ENCODE measurements around the gene TNNT3. TPM values are rescaled to one million over a fixed set of nuclear protein-coding genes. Genes with fewer than 3 reads are reported as not detected.

The TNNT3 gene
- polyA plus RNA-seq, 5 donors: 2.5 to 291 (median 4.9) TPM

- DNase-seq: no peak
Measured at GRCh38 chr11:1949922-1950321, 30.4 kb downstream of the TNNT3 start.

GRCh38 chr11:1952806-1953482, 33.4 kb downstream of the TNNT3 start:
- DNase-seq: no peak

- no peak for DNase-seq
Measured at GRCh38 chr11:1953489-1954266, 34.2 kb downstream of the TNNT3 start.

GRCh38 chr11:1958367-1958766, 38.9 kb downstream of the TNNT3 start:
- no peak for DNase-seq

- no peak for DNase-seq
Measured at GRCh38 chr11:1959786-1960185, 40.3 kb downstream of the TNNT3 start.

GRCh38 chr11:1963864-1964263, 44.4 kb downstream of the TNNT3 start:
- no peak for DNase-seq

- DNase-seq: no peak
Measured at GRCh38 chr11:1964348-1964747, 44.8 kb downstream of the TNNT3 start.

- DNase-seq: no peak
Measured at GRCh38 chr11:1964955-1965354, 45.5 kb downstream of the TNNT3 start.

- DNase-seq: no peak
Measured at GRCh38 chr11:1966531-1966930, 47.0 kb downstream of the TNNT3 start.

GRCh38 chr11:1967641-1968225, 48.2 kb downstream of the TNNT3 start:
- no peak for DNase-seq

GRCh38 chr11:1968454-1969002, 49.0 kb downstream of the TNNT3 start:
- DNase-seq: no peak

GRCh38 chr11:1969035-1969434, 49.5 kb downstream of the TNNT3 start:
- no peak for DNase-seq

- no peak for DNase-seq
Measured at GRCh38 chr11:1969776-1970175, 50.3 kb downstream of the TNNT3 start.

GRCh38 chr11:1970956-1971355, 51.5 kb downstream of the TNNT3 start:
- DNase-seq: no peak

- DNase-seq: no peak
Measured at GRCh38 chr11:1975185-1975584, 55.7 kb downstream of the TNNT3 start.

GRCh38 chr11:1978720-1979473, 59.4 kb downstream of the TNNT3 start:
- DNase-seq: no peak

GRCh38 chr11:1979607-1980006, 60.1 kb downstream of the TNNT3 start:
- no peak for DNase-seq

GRCh38 chr11:1982873-1983600, 63.5 kb downstream of the TNNT3 start:
- DNase-seq: no peak

GRCh38 chr11:1983601-1983961, 64.1 kb downstream of the TNNT3 start:
- no peak for DNase-seq

GRCh38 chr11:1987024-1987423, 67.5 kb downstream of the TNNT3 start:
- no peak for DNase-seq

GRCh38 chr11:1988174-1988573, 68.7 kb downstream of the TNNT3 start:
- no peak for DNase-seq

Data from right lung (tissue), 5 donors.